NCI-H1694 treated with DMSO at 0.1 percent for 48 hours (cell line): Measurements from ENCODE around the gene PTGFRN.
A peak's percentile ranks its signal among the peaks of the same experiment; 100 is the strongest.
"Not testable (repeated sequence)": the region's sequence is repeated elsewhere in the genome, so short reads cannot be mapped to it uniquely, and the experiment has no call there.

ENCODE experiments used
- DNase-seq: peaks from one replicate; lab custom pipeline; 2025; lab: John Stamatoyannopoulos, UW

PTGFRN gene

DNA sequence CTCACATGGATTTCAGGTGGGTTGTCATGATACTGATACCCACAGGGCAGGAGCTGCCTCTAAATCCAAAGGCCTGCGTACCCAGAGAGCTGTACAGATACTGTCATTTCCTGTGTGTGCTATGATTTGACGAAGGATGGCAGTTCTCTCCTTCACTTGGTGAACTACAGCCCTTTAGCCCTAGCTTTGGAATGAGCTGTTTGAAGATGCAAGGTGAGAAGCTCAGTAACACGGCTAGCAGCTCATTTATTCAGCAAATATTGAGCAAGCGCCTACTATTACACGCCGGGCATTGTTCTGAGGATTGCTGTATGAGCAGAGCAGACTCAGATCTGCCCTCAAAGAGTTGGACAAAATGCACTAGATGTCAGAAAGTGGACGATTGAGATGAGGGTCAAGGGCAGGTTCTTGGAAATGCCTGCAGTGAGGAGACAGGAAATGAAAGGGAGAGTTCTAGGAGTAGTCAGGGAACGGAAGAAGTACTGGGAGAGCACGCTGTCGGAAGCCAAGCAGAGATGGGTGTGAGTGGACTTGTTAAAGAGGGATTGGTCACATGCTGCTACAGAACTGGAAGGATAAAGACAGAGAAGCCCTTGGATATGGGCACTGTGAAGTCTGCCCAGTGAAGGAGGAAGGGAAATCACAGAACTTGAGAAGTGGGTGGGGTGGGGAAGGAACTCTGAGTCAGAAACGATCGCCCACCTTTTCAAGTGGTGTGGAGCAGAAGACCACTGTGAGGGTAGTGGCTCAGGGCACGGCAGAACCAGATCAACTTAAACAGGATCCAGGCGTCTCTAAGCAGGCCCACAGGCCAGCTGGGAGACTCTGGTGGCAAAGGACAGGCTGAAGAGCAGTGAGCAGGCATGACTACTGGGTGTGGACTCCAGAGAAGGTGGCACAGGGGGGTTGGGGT lies 7.1 kb downstream of the PTGFRN start:
- DNase-seq: no peak

DNA sequence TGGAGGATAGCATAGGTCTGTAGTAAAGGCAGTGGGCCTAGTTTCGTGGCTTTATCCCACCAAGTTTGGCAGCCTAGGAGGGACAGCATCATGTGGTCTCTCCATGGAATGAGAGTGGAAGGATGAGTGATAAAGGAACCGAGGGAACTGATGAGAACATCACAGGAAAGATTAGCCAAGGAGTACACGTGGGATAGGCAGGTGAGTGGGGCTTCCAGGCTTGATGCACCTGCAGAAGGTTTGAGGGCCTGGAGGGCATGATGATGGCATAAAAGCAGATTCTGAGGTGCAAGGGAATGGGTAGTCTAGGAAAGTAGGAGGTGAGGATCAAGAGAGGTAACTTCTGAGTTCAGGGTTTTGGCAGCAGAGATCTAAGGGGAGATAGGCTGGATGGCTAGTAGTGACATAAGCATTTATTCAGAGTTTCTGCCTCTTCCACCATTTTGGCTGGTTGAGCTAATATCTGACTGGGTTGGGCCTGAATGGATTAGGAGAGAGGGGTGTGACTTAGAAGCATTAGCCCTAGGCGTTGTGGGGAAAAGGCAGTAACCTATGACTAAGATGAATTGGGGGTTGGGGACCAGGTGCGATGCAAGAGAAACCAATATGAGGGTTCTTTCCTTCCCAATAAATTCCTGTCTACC lies 9.1 kb downstream of the PTGFRN start:
- DNase-seq: no peak

DNA sequence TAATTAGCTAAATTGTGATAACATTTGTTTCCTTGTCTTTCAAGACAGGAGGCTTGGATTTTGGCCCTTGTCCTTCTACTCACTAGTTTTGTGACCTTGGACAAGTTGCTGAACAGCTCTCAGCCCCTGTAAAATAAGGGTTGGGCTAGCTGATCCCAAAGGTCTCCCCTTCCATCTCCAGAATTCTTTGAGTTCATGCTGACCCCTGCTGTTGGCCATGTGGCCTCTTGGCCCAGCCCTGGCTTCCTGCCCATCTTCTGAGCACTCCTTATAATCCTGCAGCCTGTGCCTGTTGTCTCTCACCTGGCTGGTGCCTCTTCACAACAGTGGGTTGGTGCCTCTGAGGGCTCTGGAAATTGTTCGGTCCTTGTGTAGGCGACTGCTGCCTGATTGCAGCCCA lies 10.1 kb downstream of the PTGFRN start:
- DNase-seq: no peak

DNA sequence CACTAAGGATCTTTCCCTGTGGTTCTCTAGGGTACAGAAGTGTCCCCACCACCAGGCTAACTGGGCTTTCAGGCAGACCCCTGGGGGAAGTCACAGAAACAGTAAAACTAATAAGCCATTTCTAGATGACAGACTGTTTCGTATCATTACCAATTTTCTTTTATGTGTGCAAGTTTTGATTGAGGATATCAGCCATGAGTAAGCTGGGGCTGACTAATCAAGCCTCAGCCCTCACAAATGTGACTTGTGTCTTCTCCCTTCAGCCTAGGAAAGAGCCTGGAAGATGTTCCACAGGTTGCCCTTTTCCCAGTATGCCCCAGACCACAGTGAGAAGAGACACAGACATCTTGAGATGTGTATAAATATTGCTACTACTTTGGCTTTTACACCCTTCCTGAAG lies 10.5 kb downstream of the PTGFRN start:
- DNase-seq: no peak

DNA sequence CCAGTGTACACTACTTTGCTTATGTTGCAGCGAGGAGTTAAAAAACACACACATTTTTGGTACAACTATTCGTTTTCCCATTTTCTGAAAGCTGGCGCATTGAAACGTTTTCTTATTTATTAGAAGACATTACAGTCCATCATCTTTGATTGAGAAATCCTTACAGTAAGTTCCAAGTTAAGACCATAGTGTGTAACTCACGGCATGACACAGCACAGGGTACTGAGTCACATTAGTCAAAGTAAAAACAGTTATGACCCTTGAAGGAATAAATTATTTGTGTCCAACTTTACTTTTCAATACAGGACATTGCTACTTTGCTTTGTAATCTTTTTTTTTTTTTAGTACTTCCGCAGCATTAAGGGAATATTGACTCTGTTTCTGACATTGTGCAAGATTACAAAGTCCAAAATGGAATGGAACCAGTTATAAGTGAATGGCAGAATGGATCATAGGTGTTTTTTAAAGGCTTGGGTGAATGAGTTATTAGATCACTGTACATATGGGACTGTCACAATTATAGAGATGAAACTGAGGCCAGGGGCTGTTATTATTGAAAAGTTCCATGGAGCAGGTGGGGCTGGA lies 11.7 kb downstream of the PTGFRN start:
- no peak for DNase-seq

DNA sequence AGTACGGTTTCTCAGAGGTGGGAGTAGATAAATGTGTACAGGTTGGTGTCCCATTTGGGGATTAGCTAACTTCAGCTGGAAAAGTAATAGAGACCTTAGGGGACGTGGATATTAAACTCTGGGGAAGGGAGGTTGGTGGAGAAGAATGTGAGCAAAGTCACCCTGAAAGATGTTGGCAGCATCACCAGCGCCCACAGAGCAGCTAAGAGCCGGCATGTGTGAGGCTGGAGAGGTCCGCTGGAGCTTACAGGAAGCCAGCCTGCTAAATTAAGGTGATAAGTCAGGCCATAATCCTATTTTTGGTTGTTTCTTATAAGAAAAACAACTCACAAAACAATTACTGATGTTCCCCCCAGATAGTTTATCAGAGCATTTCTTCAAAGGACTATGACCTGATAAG lies 12.2 kb downstream of the PTGFRN start:
- no peak for DNase-seq

DNA sequence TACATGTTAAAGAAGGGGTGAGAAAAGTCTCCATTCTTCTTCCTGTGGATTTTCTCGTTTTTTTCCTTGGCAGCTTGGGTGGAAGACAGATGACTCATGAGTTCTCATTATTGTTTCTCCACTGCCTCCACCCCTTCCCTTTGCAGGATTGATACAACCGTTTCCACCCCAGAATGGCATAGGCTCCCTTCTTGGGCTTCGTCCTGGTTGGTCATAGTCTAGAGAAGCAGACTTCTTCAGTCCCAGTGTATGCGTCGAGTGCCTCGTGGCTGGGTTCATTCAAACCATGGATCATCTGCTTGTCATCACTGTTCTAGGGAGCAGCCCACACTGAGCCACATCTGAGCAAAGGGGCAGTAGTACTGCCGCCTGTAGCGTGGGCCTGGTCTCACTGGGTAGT lies 13.7 kb downstream of the PTGFRN start:
- DNase-seq: no peak

DNA sequence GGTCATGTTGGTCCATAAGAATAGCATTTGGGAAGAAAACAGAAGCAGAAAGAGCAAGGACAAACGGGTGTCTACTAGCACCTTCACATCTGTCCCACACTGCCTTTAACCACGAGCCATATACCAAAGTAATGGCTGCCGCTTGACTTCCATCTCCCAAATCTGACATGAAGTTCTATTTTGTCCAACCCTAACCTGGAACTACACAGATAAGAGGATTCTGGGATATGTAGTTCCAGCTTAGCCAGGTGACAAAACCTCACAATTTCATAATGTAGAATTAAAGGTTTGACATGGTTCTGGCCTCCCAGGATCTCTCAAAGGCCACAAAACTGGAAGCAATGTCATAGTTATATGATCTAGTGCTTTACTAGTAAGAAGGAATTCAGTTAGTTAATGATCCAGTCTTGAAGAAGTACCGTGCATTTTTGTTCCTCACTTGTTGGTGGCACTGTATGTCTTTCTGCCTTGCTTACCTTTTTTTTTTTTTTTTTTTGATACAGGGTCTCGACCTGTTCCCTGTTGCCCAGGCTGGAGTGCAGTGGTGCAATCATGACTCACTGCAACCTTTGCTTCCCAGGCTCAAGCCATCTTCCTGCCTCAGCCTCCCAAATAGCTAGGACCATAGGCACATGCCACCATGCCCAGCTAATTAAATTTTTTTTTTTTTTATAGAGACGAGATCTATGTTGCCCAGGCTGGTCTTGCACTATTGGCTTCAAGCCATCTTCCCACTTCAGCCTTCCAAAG lies 17.5 kb downstream of the PTGFRN start:
- DNase-seq: no peak

DNA sequence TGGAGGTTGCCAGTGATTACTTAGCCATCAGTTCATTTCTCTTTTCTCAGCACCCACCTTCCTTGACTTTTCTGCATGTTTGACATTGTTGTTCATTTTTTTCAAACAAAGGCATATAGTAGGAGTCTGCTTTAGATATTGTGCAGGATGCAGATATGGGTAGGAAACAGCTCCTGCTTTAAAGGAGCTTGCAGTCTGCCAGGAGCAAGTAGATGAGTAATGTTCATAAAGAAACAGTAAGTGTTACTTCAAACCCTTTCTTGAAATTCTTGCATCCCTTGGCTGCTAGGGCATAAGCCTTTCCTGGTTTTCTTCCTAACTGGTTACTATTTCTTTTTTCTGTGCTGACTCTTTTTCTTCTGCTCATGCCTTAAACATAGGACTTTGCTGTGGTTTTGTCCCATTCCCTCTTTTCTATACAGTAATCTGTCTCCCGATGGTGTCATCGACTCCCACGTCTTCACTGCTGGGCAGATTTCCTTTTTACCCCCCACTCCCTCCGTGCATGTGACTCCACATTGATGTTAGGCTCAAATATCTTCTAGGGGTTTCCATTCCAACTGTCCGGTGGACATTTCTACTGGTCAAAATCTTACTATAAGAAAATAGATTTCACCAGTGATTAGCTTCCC lies 20.4 kb downstream of the PTGFRN start:
- DNase-seq: no peak

DNA sequence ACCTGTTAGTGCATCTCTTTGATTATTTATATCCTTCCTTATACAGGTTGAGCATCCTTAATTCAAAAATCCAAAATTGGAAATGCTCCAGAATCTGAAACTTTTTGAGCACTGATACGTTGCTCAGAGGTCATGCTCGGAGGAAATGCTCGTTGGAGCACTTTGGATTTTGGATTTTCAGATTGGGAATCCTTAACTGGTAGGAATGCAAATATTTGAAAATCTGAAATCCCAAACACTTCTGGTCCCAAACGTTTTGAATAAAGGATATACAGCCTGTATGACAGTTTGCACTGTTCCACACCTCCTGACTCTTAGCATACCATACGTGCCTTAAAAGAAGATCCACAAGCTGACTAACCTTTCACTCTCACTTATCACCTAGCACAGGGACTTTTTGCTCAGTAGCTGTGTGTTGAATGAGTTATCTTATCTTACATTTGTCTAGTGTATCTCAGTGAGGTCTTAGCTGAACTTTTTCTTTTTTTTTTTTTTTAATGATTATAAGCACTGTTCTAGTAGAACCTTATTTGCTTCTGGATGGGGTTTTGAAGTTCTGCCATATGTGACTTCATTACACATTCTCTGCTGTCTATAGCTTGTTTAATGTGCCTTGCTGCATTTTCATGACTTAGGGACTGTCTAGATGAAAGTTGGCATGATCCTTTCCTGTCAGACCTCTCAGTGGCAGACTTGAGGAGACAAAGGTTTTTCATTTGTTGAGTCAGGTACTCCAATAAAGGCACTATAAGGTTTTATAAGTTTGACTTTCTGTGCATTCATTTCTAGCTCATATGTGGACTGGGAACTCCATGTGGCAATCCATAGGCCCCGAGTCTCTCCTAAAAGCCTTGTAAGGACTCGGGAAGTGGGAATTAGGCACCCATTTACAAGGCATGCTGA lies 21.6 kb downstream of the PTGFRN start:
- DNase-seq: no peak

DNA sequence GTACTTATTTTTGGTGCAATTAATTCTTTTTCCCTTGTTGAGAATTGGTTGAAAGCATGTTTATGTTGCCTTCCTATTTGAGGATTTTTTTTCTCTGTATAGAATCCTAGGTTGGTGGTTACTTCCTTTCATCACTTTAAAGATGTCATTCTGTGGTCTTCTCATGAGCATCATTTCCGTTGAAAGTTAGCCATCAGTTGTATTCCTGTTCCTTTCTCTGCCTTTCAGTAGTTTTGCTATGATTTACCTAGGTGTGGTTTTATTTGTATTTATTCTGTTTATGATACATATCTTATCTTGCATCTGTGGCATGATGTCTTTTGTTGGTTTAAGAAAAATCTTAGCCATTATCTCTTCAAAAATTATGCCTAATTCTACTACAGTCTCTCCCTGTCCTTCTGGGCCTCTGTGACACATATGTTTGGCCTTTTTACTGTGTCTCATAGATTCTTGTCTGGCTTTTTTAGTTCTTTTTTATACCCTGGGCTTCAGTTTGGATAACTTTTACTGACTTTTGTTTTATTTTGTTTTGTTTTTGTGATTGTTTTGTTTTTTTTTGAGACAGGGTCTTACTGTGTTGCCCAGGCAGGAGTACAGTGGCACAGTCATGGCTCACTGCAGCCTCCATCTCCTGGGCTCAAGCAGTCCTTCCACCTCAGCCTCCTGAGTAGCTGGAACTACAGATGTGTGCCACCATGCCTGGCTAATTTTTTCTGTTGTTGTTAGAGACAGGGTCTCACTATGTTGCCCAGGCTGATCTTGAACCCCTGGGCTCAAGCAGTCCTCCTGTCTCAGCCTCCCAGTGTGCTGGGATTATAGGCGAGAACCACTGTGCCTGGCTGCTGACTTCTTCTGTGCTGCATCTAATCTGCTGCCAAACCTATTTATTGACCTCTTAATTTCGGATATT lies 24.1 kb downstream of the PTGFRN start:
- DNase-seq: no peak

DNA sequence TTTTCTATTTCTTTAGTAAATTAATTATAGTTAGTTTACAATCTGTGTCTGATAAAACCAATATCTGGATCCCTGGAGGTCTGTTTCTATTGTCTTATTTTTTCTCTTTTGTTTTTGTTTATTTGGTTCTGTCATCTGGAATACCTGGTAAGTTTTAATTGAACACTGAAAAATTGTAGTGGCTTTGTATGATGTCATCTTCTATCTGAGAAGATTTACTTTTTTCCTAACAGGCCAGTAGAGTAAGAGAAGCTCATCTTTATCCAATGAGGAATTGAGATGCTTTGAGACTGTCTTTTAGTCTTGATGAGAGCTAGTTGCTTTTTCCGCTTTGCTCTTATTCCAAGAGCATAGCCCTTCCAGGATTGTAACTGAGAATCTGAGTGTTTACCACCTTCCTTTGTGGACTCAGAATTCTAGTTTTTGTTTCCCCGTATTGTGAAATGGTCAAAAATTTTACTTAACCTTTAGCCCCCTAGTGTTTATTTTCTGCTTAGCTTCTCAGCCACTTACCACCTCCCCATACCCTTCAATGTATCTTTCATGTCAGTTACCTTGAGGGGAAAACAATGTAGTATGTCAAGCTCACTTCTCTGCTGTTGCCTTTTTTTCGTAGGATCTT lies 25.0 kb downstream of the PTGFRN start:
- peak; percentile 12 for DNase-seq

DNA sequence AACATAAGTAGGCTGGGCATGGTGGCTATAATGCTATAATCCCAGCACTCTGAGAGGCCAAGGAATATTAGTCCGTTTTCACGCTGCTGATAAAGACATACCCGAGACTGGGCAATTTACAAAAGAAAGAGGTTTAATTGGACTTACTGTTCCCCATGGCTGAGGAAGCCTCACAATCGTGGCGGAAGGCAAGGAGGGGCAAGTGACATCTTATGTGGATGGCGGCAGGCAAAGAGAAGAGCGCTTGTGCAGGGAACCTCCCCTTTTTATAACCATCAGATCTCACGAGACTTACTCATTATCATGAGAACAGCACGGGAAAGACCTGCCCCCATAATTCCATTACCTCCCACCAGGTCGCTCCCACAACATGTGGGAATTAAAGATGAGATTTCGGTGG lies 28.5 kb downstream of the PTGFRN start:
- no peak for DNase-seq

DNA sequence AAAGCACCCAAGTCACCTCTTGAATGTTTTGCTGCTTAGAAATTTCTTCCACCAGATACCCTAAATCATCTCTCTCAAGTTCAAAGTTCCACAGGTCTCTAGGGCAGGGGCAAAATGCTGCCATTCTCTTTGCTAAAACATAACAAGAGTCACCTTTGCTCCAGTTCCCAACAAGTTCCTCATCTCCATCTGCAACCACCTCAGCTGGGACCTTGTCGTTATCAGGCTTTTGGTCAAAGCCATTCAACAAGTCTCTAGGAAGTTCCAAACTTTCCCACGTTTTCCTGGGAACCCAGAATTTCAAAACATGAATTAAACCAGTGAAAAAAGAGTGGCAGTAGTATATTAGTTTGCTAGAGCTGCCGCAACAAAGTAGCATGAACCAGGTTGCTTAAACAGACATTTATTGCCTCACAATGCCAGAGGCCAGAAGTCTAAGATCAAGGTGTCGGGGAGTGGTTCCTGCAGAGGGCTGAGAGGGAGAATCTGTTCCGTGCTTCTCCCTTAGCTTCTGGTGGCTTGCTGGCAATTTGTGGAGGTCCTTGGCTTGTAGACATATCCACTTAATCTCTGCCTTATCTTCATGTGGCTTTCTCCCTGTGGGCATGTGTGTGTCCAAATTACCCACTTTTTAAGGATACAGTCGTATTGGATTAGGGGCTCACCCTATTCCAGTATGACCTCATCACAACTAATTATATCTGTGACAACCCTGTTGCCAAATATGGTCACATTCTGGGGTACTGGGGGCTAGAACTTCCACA lies 30.2 kb downstream of the PTGFRN start:
- not testable (repeated sequence) for DNase-seq

DNA sequence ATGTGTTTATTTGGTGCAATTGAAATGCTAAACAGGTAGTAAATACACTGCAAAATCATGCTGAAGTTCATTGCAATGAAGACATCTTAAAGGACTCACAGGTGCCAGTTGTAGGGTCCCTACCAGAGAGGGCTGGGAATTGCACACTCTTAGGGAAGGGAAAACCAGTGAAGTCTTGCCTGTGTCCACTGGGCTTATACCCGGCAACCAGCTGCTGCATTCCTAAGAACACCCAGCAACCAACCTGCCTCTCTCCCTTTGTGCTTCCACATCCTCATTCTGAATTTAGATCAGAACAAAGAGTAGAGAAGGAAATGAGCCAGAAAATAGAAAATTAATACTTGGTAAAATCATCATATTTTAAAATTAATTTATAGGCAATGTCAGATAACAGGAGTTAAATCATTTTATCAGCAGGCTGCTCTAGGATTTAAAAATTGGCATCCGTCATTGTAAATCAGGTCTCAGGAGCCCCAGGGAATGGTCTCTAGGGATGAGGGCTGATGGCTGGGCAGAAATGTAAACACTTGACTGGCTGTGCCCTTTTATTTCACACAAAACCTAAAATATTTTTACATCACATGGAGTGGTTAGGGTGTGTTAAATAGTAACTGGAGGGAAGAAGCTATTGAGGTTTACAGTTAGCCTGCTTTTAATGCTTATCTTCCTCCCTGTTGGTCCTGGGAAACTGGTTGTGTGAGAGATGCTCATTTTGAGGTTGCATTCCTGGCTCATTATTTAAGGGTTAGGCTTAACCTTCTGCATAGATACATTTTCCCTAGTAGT lies 31.3 kb downstream of the PTGFRN start:
- no peak for DNase-seq

DNA sequence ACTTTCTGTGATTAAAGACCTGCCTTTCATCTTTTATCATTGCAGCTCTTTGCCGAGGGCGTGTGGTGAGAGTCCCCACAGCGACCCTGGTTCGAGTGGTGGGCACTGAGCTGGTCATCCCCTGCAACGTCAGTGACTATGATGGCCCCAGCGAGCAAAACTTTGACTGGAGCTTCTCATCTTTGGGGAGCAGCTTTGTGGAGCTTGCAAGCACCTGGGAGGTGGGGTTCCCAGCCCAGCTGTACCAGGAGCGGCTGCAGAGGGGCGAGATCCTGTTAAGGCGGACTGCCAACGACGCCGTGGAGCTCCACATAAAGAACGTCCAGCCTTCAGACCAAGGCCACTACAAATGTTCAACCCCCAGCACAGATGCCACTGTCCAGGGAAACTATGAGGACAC lies 32.0 kb downstream of the PTGFRN start:
- DNase-seq: no peak

DNA sequence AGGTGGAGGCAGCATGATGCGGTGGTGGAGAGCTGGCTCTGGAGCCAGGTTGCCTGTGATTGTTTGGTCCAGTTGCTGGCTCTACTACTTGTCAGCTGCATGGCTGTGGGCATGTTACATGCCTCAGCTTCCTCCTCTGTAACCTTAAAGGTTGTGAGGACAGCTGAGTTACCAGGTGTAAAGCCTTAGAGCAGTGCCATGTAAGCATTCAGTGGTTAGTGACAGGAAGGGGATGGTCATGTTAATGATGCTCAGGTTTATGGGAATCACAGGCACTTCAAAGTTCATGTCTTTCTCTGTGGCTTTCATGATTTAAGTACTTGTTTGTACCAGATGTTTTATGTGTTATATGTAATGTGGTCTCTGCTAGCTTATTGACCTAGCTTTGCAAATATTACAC lies 32.6 kb downstream of the PTGFRN start:
- no peak for DNase-seq

DNA sequence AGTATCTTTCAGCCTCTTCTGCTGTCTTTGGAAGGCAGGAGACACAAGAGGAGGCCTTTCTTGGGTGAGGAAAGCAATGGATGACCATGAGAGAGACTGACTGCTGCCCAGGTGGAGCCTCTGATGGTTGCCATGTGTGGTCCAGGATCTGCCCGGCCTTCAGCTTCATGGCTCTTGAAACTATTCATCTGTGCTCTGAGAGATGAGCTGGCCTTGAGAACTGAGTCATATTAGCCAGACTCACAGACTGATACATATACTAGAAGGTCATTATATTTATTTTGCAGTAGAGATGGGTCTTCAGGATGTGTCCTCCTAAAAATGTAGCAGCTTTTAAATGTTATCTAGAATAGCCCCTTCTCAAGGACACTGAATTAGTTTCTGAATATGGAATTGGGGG lies 33.7 kb downstream of the PTGFRN start:
- DNase-seq: no peak
